NCI-H2107 treated with DMSO at 0.1 percent for 48 hours (cell line): ENCODE measurements around the gene SLC25A20.
"Not testable (repeated sequence)": the region's sequence is repeated elsewhere in the genome, so short reads cannot be mapped to it uniquely, and the experiment has no call there.

ENCODE experiments used
- DNase-seq: peaks from one replicate; lab custom pipeline; 2025; ENCODE audit not compliant: unreplicated experiment; lab: John Stamatoyannopoulos, UW

The SLC25A20 gene

GRCh38 chr3:48847053-48847503 is 51.6 kb downstream of the SLC25A20 start:
- peak; percentile 44 for DNase-seq

DNA sequence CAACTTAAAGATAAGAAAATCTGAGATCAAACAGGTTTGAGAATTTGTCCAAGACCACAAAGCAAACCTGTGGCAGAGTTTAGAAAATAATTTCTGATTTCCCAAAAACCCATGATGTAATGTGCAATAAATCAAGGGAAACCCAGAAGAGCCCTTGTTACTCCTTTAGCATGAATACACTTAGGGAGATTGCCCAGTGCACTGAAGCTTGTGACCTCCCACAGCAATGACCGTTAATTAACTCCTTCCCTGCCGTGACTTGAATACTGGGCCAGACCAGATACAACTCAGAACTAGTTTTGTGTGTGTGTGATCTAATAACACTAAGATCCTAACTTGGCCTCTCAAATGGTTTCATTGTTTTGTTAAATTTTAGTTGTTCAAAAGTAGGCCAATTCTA is 53.5 kb downstream of the SLC25A20 start:
- no peak for DNase-seq

GRCh38 chr3:48837163-48837562 is 61.5 kb downstream of the SLC25A20 start:
- DNase-seq = no peak

GRCh38 chr3:48835650-48836366 is 62.9 kb downstream of the SLC25A20 start:
- DNase-seq = no peak

DNA sequence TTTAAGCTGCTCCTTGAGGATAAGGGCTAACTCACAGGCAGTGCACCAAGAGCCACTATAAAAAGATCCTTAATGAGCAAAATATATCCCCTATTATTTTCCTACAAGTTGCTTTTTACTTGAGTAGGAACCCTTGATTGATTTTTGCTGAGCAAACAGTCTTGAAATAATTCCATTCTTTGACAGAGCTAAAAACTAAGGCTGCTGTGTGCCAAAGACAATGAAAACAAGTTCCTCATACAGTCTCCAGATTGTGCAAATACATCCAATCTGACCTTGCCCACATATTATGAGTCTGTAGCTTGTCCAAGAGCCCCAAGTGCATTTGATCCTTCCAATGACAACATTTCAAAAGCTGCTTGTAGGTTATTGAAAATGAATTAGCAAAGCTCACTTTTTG is 66.0 kb downstream of the SLC25A20 start:
- no peak for DNase-seq

DNA sequence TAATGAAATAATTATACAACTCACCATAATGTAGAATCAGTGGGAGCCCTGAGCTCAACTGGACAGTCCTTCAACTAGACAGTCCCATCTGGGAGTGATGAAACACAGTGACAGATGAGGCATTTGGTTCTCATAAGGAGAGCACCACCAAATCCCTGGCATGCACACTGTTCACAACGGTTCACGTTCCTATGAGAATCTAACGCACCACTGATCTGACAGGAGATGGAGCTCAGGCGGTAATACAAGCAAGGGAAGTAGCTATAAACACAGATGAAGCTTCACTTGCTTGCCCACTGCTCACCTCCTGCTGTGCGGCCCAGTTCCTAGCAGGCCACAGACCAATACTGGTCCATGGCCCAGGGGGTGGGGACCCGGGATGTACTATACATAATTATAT is 68.0 kb downstream of the SLC25A20 start:
- no peak for DNase-seq

DNA sequence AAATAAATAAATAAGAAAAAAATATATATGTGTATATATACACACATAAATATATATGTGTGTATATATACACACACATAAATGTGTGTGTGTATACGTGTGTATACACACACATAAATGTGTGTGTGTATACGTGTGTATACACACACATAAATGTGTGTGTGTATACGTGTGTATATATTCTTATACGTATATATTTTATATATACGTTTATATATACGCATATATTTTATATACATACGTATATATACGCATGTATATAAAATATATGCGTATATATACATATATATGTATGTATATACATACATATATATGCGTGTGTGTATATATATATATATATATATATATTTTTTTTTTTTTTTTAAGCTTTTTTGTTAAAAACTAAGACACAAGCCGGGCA is 69.2 kb downstream of the SLC25A20 start:
- DNase-seq = not testable (repeated sequence)

DNA sequence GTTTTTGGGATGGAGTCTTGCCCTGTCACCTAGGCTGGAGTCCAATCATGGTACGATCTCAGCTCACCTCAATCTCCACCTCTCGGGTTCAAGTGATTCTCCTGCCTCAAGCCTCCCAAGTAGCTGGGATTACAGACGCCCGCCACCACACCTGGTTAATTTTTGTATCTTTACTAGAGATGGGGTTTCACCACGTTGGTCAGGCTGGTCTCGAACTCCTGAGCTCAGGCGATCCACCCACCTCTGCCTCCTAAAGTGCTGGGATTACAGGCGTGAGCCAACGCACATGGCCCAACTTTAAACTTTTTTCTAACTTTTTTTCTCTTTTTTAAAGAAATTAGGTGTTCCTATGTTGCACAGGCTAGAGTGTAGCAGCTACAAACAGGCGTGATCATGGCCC is 70.8 kb downstream of the SLC25A20 start:
- not testable (repeated sequence) for DNase-seq

GRCh38 chr3:48826451-48826850 is 72.2 kb downstream of the SLC25A20 start:
- no peak for DNase-seq

DNA sequence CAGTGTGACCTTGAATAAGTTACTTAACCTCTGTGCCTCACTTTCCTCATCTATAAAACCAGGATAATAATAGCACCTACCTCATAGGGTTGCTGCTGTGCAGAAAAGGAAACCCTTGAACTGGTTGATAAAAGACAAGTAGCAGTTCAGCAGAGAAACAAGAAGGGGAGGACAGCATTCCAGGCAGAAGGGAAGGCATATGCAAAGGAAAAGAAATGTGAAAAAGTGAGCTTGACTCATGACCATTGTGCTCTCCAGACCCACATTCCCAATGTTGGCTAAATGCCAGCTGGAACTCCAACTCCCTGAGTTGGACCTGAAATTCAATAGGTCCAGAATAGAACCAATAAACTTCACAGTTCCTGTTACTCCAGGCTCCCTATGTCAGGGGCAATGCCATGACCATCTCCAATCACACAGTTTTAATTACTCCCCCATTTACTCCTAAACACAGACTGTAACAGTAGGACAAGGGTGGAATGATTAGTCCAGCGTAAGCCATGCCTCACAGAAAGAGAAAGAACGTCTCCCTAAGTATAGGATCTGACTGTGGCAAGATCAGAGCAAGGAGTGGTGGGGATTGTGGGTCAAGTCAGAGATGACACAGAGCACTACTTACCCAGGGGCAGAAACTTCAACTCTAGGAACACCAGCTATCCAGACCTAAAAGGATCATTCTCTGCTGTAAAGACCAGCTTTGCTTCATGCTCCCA is 77.9 kb downstream of the SLC25A20 start:
- DNase-seq = no peak

- no peak for DNase-seq
Observed at GRCh38 chr3:48819234-48820221, 79.2 kb downstream of the SLC25A20 start.

DNA sequence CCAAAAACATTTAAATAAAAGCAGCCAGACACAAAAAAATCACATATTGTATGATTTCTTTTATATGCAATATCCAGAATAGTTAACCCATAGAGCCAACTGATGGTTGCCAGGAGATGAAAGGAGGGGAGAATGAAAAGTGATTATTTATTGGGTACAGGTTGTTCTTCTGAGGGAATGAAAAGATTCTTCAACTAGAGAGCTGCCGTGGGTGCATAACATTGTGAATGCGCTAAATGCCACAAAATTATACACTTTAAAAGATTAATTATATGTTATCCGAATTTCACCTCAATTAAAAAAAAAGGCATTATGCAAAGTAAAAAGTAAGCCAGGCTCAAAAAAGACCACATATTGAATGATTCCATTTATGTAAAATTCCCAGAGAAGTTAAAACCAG is 87.2 kb downstream of the SLC25A20 start:
- no peak for DNase-seq
